Brain microvascular endothelial cell (primary cell): ENCODE results near the gene DRC7.
A peak's percentile ranks its signal among the peaks of the same experiment; 100 is the strongest.

Source experiments
- DNase-seq: peaks from one replicate; pipeline ENCODE4 v3.0.0-alpha.2; 2020
- H3K27ac ChIP-seq: fragments of 250-450 bp; sonication (Bioruptor Pico); 2 replicates; pipeline ENCODE4 v1.5.1; 2020; ENCODE audit warnings: mild to moderate bottlenecking, moderate library complexity
- H3K27me3 ChIP-seq: fragments of 250-450 bp; sonication (Bioruptor Pico); replicated peaks from 2 replicates; pipeline ENCODE4 v1.5.1; 2020; ENCODE audit warnings: mild to moderate bottlenecking
- H3K36me3 ChIP-seq: fragments of 250-450 bp; sonication (Bioruptor Pico); replicated peaks from 2 replicates; pipeline ENCODE4 v1.5.1; 2020; ENCODE audit warnings: mild to moderate bottlenecking
- H3K4me3 ChIP-seq: 2 replicates; pipeline ENCODE4 v1.5.1; 2011; ENCODE audit warnings: low read depth, mild to moderate bottlenecking, control low read depth, low read length, moderate library complexity
- CTCF ChIP-seq: IDR thresholded peaks from 2 replicates; pipeline ENCODE4 v1.5.1; 2011; ENCODE audit warnings: low read depth, mild to moderate bottlenecking, moderate library complexity, low read length, control low read depth, inconsistent platforms; ENCODE audit errors: missing control alignments
- in situ Hi-C: cut with HindIII; loops from 2 replicates; pipeline ENCODE4 v1.10.0; 2017; ENCODE audit warnings: low sequenced_read_pairs, low pct_ligation_motif_present

The DRC7 gene

DNA sequence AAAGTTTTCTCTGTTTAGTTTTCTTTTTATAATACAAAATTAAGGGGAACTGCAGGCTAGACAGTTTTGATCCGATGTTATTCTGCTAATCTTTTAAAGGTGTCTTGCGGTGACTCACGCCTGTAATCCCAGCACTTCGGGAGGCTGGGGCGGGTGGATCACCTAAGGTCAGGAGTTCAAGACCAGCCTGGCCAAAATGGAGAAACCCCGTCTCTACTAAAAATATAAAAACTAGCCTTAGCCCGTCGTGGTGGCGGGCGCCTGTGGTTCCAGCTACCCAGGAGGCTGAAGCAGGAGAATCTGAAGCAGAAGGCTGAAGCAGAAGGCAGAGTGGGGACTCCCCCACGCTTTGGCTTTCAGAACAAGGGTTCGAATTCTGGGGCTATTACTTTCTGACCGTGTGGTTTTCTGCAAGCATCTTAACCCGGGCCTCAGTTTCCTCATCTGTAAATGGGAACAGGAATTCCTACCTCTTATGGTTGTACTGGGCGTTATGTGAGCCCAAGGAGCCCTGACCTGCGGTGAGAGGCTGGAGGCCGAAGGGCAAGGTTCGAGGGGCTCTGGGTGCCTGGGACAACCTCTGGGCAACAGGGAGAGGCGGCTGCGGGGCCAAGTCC, 39.8 kb downstream of the DRC7 start:
- Histone ChIP-seq H3K36me3 (no peaks in the 10 kb centered on the region), H3K4me3 (peak overlapping the region; percentile 84), H3K27me3 (no peaks in the 10 kb centered on the region), H3K27ac (peak overlapping the region; percentile 79)
- TF ChIP-seq CTCF, result no peak
- DNase-seq, result no peak
- in situ Hi-C loops, result no loop called here

GRCh38 chr16:57734925-57735754, 40.5 kb downstream of the DRC7 start:
- DNase-seq, result peak; percentile 100
- H3K27ac ChIP-seq, result peak overlapping the region; percentile 79
- no peaks in the 10 kb centered on the region for H3K36me3 ChIP-seq
- H3K4me3 ChIP-seq, result peak overlapping the region; percentile 93
- no peak for TF ChIP-seq CTCF
- H3K27me3 ChIP-seq, result no peaks in the 10 kb centered on the region
- in situ Hi-C loops, result no loop called here

DNA sequence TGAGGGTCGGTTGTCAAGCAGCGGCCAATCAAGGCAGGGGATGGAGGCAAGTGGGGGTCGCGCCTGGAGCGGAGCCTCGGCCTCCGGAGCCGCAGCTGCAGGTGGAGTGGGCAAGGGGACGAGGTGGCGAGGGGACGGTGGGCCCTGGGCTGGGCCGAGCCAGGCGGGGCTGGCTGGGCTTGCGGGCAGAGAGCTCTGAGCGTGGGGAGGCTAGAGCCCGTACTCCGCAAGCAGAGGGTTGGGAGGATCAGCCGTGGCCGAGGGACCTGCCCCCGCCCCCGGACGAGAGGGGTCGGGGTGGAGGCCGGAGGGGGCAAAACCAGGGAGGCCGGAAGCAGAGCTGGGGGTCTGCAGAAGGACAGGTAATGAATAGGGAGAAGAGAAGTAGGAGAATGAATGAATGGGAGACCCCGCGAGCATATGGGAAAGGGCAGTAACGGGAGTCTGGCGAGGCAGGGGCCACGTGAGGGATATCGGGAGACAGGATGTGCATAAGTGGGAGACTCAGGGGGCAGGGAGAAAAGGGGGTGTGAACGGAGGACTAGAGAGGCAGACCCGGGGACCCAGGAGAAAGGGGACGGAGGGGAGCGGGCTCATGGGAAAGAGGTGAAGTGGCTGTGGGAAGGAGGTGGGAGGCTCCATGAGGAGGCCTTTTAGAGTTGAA, 41.3 kb downstream of the DRC7 start, which contains the start of gene KATNB1:
TSS of gene KATNB1 (plus strand) at position 16 of the 664 bp plus-strand sequence. CDS start 1,474 bp downstream, outside the sequence.
- H3K4me3 ChIP-seq, result peak within 1 kb of the TSS; percentile 93
- H3K36me3 ChIP-seq, result no peaks in the 10 kb centered on the region
- DNase-seq, result peak; percentile 22
- H3K27ac ChIP-seq, result peak within 1 kb of the TSS; percentile 79
- TF ChIP-seq CTCF, result no peak
- in situ Hi-C loops, result no loop called here
- H3K27me3 ChIP-seq, result no peaks in the 10 kb centered on the region

GRCh38 chr16:57736419-57737351, 42.1 kb downstream of the DRC7 start:
- Histone ChIP-seq H3K27ac (peak overlapping the region; percentile 78), H3K36me3 (no peaks in the 10 kb centered on the region), H3K4me3 (peak overlapping the region; percentile 93), H3K27me3 (no peaks in the 10 kb centered on the region)
- in situ Hi-C loops, result no loop called here
- DNase-seq, result peak; percentile 75
- peak; percentile 41 for TF ChIP-seq CTCF

DNA sequence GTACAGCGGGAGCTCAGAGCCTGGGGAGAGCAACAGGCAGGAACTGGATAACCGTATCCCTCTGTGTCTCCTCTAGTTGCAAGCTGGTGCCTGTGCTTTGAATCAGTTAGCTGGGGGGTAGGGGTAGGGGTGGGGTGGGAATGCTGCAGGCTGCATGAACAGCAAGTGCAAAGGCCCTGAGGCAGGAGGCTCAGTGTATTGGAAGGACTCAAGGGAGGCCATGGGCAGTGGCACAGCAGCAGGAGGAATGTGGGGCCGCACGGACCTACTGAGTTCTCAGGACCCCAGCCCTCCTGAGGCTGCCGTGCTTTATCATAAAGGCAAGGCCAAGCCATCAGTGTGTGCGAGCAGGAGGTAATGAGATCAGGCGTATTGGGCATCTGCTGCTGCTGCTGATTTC, 44.2 kb downstream of the DRC7 start:
- H3K27me3 ChIP-seq, result no peaks in the 10 kb centered on the region
- DNase-seq, result no peak
- no peaks in the 10 kb centered on the region for H3K36me3 ChIP-seq
- H3K27ac ChIP-seq, result no peak overlapping the region
- in situ Hi-C loops, result no loop called here
- no peak overlapping the region for H3K4me3 ChIP-seq
- no peak for TF ChIP-seq CTCF
